Measurements from ENCODE around the gene VPS52.
"Not testable (repeated sequence)": the region's sequence is repeated elsewhere in the genome, so short reads cannot be mapped to it uniquely, and the experiment has no call there.

The VPS52 gene

GRCh38 chr6:33286946-33287914, 15.6 kb upstream of the VPS52 start:
- no peak for DNase-seq (ENCODE audit: low read depth)
- no peak overlapping the region; the same call in 1 of the 2 replicates for H3K4me3 ChIP-seq (ENCODE audit: low read length)
- TF ChIP-seq CTCF (conservative IDR thresholded peaks at IDR 0.05; ENCODE audit: low read length): no peak

- not testable (repeated sequence) for DNase-seq (ENCODE audit: low read depth); H3K4me3 ChIP-seq (ENCODE audit: low read length)
These were observed 13.5 kb upstream of the VPS52 start for GRCh38 chr6:33285214-33285613.

GRCh38 chr6:33280539-33280938, 8.9 kb upstream of the VPS52 start:
- no peak for DNase-seq (ENCODE audit: low read depth)
- no peak for TF ChIP-seq CTCF (conservative IDR thresholded peaks at IDR 0.05; ENCODE audit: low read length)
- no peak overlapping the region for H3K4me3 ChIP-seq (ENCODE audit: low read length)

- TF ChIP-seq CTCF (conservative IDR thresholded peaks at IDR 0.05; ENCODE audit: low read length): peak; percentile 57
- H3K4me3 ChIP-seq (ENCODE audit: low read length): no peak overlapping the region
- peak; percentile 34 for DNase-seq (ENCODE audit: low read depth)
These were observed 8.4 kb upstream of the VPS52 start for GRCh38 chr6:33279971-33280511.

- no peak overlapping the region for H3K4me3 ChIP-seq (ENCODE audit: low read length)
- no peak for DNase-seq (ENCODE audit: low read depth)
- no peak for TF ChIP-seq CTCF (conservative IDR thresholded peaks at IDR 0.05; ENCODE audit: low read length)
These were observed 7.6 kb upstream of the VPS52 start for GRCh38 chr6:33279257-33279695.

- no peak for DNase-seq (ENCODE audit: low read depth)
- H3K4me3 ChIP-seq (ENCODE audit: low read length): no peak overlapping the region
- TF ChIP-seq CTCF (conservative IDR thresholded peaks at IDR 0.05; ENCODE audit: low read length): no peak
These were observed 7.1 kb upstream of the VPS52 start for GRCh38 chr6:33278810-33279209.

- no peak for DNase-seq (ENCODE audit: low read depth)
- no peak for TF ChIP-seq CTCF (conservative IDR thresholded peaks at IDR 0.05; ENCODE audit: low read length)
- no peak overlapping the region for H3K4me3 ChIP-seq (ENCODE audit: low read length)
These were observed 6.7 kb upstream of the VPS52 start for GRCh38 chr6:33278392-33278741.
